Measurements from ENCODE around the gene CD38. TPM values are rescaled to one million over a fixed set of nuclear protein-coding genes. Genes with fewer than 3 reads are reported as not detected.

The CD38 gene
- total and polyA plus RNA-seq, 2 of the 13 experiments (the other 11 are each of a cell fraction or from before 2014, with no cell fraction given): not detected

GRCh38 chr4:15754323-15754722 is 23.8 kb upstream of the CD38 start:
- no peak for ATAC-seq
- CTCF ChIA-PET (ENCODE audit: low intra/inter-chr PET ratio, low total read pairs): no interaction called here

More at GRCh38 chr4:15754323-15754722, 23.8 kb upstream of the CD38 start:
- in situ Hi-C loops (cut with HindIII; ENCODE audit: extremely low pct_ligation_motif_present, low pct_unique_long_range_greater_than_20kb): no loop called here
- H3K27ac ChIP-seq (ENCODE audit: extremely low read length, insufficient read depth, low read length): no peak overlapping the region
- BruUV-seq (replicated peaks): no TSS peak
- H3K9ac ChIP-seq (ENCODE audit: insufficient read depth, low read depth, low read length): no peak overlapping the region
- intact Hi-C loops (cut with micrococcal nuclease; ENCODE audit: unreplicated experiment): no loop called here
- H4K20me1 ChIP-seq (ENCODE audit: insufficient read depth, low read length): no peaks in the 10 kb centered on the region
- H2AFZ ChIP-seq (ENCODE audit: low read length): no peak overlapping the region
- no peak overlapping the region for H3K4me3 ChIP-seq (replicated peaks in 1 of 3; ENCODE audit: insufficient read depth in 1 of 3, low read depth in 2 of 3, low read length in 3 of 3)
- H3K27me3 ChIP-seq (ENCODE audit: control insufficient read depth in 1 of 2, insufficient read depth in 2 of 2, low read length in 2 of 2): peaks cover 0 to 2% of the 10 kb centered on the region in 2 experiments; a peak in 2 of 5 replicates
- TF ChIP-seq SCMH1 (CRISPR knock-in tag; IDR thresholded peaks at IDR 0.05; ENCODE audit: borderline replicate concordance) (no peak), ZNF124 (CRISPR knock-in tag; IDR thresholded peaks at IDR 0.05) (no peak), POLR2G (IDR thresholded peaks at IDR 0.05; ENCODE audit: low read depth, low read length) (no peak), MAX (IDR thresholded peaks at IDR 0.05) (no peak), ZNF180 (CRISPR knock-in tag; IDR thresholded peaks at IDR 0.05; ENCODE audit: borderline replicate concordance, low read depth) (no peak), ZFYVE20 (CRISPR knock-in tag; IDR thresholded peaks at IDR 0.05; ENCODE audit: borderline replicate concordance, low read depth) (no peak), KDM2A (CRISPR knock-in tag; IDR thresholded peaks at IDR 0.05; ENCODE audit: borderline replicate concordance, low read depth) (no peak), TFDP1 (CRISPR knock-in tag; IDR thresholded peaks at IDR 0.05; ENCODE audit: borderline replicate concordance) (no peak), ZNF33B (CRISPR knock-in tag; IDR thresholded peaks at IDR 0.05) (no peak), ZMYM2 (CRISPR knock-in tag; IDR thresholded peaks at IDR 0.05) (no peak), ZNF781 (CRISPR knock-in tag; IDR thresholded peaks at IDR 0.05; ENCODE audit: borderline replicate concordance, not compliant biosample characterization) (no peak), MZF1 (CRISPR knock-in tag; IDR thresholded peaks at IDR 0.05; ENCODE audit: borderline replicate concordance) (no peak), MED8 (CRISPR knock-in tag; IDR thresholded peaks at IDR 0.05; ENCODE audit: insufficient replicate concordance) (no peak), YY1 (IDR thresholded peaks at IDR 0.05; ENCODE audit: insufficient read depth, insufficient replicate concordance, low read depth, low read length) (no peak)
- TF ChIP-seq, protein P1, sequence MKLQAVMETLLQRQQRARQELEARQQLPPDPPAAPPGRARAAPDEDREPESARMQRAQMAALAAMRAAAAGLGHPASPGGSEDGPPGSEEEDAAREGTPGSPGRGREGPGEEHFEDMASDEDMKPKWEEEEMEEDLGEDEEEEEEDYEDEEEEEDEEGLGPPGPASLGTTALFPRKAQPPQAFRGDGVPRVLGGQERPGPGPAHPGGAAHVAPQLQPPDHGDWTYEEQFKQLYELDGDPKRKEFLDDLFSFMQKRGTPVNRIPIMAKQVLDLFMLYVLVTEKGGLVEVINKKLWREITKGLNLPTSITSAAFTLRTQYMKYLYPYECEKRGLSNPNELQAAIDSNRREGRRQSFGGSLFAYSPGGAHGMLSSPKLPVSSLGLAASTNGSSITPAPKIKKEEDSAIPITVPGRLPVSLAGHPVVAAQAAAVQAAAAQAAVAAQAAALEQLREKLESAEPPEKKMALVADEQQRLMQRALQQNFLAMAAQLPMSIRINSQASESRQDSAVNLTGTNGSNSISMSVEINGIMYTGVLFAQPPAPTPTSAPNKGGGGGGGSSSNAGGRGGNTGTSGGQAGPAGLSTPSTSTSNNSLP (IDR thresholded peaks at IDR 0.05; ENCODE audit: low read depth, low read length): no peak
- TF ChIP-seq, protein P2, sequence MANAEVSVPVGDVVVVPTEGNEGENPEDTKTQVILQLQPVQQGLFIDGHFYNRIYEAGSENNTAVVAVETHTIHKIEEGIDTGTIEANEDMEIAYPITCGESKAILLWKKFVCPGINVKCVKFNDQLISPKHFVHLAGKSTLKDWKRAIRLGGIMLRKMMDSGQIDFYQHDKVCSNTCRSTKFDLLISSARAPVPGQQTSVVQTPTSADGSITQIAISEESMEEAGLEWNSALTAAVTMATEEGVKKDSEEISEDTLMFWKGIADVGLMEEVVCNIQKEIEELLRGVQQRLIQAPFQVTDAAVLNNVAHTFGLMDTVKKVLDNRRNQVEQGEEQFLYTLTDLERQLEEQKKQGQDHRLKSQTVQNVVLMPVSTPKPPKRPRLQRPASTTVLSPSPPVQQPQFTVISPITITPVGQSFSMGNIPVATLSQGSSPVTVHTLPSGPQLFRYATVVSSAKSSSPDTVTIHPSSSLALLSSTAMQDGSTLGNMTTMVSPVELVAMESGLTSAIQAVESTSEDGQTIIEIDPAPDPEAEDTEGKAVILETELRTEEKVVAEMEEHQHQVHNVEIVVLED (CRISPR knock-in tag; IDR thresholded peaks at IDR 0.05; ENCODE audit: borderline replicate concordance): no peak
- TF ChIP-seq, protein P3, sequence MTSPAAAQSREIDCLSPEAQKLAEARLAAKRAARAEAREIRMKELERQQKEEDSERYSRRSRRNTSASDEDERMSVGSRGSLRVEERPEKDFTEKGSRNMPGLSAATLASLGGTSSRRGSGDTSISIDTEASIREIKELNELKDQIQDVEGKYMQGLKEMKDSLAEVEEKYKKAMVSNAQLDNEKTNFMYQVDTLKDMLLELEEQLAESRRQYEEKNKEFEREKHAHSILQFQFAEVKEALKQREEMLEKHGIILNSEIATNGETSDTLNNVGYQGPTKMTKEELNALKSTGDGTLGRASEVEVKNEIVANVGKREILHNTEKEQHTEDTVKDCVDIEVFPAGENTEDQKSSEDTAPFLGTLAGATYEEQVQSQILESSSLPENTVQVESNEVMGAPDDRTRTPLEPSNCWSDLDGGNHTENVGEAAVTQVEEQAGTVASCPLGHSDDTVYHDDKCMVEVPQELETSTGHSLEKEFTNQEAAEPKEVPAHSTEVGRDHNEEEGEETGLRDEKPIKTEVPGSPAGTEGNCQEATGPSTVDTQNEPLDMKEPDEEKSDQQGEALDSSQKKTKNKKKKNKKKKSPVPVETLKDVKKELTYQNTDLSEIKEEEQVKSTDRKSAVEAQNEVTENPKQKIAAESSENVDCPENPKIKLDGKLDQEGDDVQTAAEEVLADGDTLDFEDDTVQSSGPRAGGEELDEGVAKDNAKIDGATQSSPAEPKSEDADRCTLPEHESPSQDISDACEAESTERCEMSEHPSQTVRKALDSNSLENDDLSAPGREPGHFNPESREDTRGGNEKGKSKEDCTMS (CRISPR knock-in tag; conservative IDR thresholded peaks at IDR 0.05): no peak
- WGBS (ENCODE audit: low lambda C conversion rate): 39% methylated on average over 4 of the region's 4 CpGs
- H3K36me3 ChIP-seq (replicated peaks in 1 of 2; ENCODE audit: control insufficient read depth in 1 of 2, insufficient read depth in 2 of 2, low read length in 2 of 2): no peaks in the 10 kb centered on the region
- no peaks in the 10 kb centered on the region for H3K9me3 ChIP-seq (ENCODE audit: low read length)
- no peaks in the 10 kb centered on the region for H3K79me2 ChIP-seq (ENCODE audit: insufficient read depth, low read length)
- H3K4me2 ChIP-seq (ENCODE audit: low read depth, low read length): no peak overlapping the region
- FAIRE-seq (no peak), DNase-seq (ENCODE audit: low spot score) (no peak)
- POLR2A ChIA-PET: no interaction called here
- peaks cover 5% of the 10 kb centered on the region; the same call in 1 of the 2 replicates for H3K4me1 ChIP-seq (ENCODE audit: insufficient read depth, low read length)
